ENCODE results near the gene IQGAP2. TPM values are rescaled to one million over a fixed set of nuclear protein-coding genes. Genes with fewer than 3 reads are reported as not detected.

The IQGAP2 gene
- total RNA-seq, 6 experiments from 2014 or later, result 96.4 to 152 (median 123) TPM

DNA sequence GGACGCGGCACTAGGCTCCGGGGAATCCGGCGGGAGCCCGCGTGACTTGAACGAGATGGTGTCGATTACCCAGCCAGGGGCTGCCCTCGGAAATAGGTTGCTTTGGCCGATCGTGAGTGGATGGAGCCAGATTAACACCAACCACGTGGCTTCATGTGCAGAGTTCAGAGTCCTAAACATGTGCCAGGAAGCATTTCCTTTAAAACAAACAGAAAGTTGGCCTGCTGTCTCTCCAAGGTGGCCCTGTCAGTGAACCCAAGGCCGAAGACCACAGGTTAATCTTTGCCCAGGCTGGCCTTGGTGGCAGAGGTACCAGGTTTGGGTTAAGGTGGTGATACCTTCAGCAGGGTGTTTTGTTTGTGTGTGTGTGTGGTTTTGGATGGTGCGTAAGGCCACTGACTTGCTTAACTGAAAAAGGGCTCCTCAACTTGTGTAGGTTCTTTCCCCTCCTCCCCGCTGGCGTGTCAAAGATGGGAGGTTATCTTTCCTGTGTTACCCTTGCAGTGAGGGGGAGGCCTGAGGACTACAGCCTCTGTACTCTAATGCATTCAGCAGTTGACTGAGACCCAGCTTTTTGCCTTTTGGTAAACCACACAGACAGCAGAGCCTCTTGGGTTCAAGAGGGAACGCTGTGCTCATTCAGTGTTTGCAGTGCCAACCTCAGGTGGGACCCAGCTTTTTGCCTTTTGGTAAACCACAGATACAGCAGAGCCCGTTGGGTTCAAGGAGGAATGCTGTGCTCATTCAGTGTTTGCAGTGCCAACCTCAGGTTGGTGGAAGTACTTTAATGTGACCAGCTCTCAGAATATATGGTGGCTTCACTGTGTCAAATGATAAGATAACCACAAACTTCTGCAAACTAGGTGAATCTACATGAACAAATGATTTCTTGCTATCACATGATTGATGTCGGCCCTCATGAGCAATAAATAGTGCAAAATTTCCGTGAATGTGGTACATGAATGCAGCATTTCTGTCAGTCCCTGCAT is 1.4 kb downstream of the IQGAP2 start:
- intact Hi-C loops (cut with DNase I), result loop anchor here (10.0 kb wide), 1 partner anchor 140 kb away; no protein-coding TSS in a partner anchor
- ATAC-seq (peak; percentile 67 to 82 (median 76)), DNase-seq (peak in 2 of 3 donors; percentile 87 to 97)
- peak overlapping the region; percentile 83 to 91 (median 89) for H3K4me3 ChIP-seq
- WGBS (ENCODE audit: insufficient coverage, low coverage, low lambda C conversion rate, missing lambda C conversion rate), result 2% methylated on average over 14 of the region's 21 CpGs
- no peaks in the 10 kb centered on the region for H3K36me3 ChIP-seq
- TF ChIP-seq POLR2A (IDR thresholded peaks at IDR 0.05), result no peak
- TF ChIP-seq, protein P1, sequence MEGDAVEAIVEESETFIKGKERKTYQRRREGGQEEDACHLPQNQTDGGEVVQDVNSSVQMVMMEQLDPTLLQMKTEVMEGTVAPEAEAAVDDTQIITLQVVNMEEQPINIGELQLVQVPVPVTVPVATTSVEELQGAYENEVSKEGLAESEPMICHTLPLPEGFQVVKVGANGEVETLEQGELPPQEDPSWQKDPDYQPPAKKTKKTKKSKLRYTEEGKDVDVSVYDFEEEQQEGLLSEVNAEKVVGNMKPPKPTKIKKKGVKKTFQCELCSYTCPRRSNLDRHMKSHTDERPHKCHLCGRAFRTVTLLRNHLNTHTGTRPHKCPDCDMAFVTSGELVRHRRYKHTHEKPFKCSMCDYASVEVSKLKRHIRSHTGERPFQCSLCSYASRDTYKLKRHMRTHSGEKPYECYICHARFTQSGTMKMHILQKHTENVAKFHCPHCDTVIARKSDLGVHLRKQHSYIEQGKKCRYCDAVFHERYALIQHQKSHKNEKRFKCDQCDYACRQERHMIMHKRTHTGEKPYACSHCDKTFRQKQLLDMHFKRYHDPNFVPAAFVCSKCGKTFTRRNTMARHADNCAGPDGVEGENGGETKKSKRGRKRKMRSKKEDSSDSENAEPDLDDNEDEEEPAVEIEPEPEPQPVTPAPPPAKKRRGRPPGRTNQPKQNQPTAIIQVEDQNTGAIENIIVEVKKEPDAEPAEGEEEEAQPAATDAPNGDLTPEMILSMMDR (IDR thresholded peaks at IDR 0.05), result no peak
- H3K4me1 ChIP-seq, result peaks cover 0 to 49% (median 11%) of the 10 kb centered on the region in 4 donors
- no peaks in the 10 kb centered on the region for H3K27me3 ChIP-seq
- H3K9me3 ChIP-seq, result no peaks in the 10 kb centered on the region
- H3K27ac ChIP-seq, result peak overlapping the region; percentile 86 to 97 (median 96)

- intact Hi-C loops (cut with DNase I), result loop anchor here (10.0 kb wide), 1 partner anchor 139 kb away; no protein-coding TSS in a partner anchor
- Histone ChIP-seq H3K36me3 (no peaks in the 10 kb centered on the region), H3K4me1 (peaks cover 0 to 59% (median 16%) of the 10 kb centered on the region in 4 donors), H3K27me3 (no peaks in the 10 kb centered on the region), H3K4me3 (peak overlapping the region in 1 of 3 donors; percentile 91), H3K27ac (peak overlapping the region in 2 of 3 donors; percentile 86 to 97), H3K9me3 (no peaks in the 10 kb centered on the region)
- ATAC-seq, result no peak
- TF ChIP-seq, protein P1 (IDR thresholded peaks at IDR 0.05), result no peak
- no peak for TF ChIP-seq POLR2A (IDR thresholded peaks at IDR 0.05)
- WGBS (ENCODE audit: insufficient coverage, low coverage, low lambda C conversion rate, missing lambda C conversion rate), result 12% methylated on average over 1 of the region's 1 CpG
- DNase-seq, result no peak
These were observed 2.9 kb downstream of the IQGAP2 start for GRCh38 chr5:76406014-76406413.

DNA sequence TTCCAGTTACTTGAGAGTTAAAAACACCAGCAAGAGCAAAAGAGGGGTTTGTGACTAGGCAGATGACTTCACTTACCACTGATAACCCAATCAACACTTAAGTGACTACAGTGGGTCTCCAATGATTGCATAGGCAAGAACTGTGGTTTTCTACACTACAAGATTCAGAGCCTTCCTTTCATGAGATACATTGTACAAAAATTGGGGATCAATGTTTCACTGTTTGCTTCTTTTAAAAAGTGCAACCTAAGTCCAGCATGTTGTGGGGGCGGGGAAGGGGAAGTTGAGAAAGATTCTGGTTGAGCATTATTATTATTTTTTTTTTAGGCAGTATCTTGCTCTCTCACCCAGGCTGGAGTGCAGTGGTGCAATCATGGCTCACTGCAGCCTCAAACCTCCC is 3.6 kb downstream of the IQGAP2 start:
- Histone ChIP-seq H3K4me3 (no peak overlapping the region), H3K4me1 (peaks cover 0 to 65% (median 19%) of the 10 kb centered on the region in 4 donors), H3K36me3 (no peaks in the 10 kb centered on the region), H3K9me3 (no peaks in the 10 kb centered on the region), H3K27ac (peak overlapping the region in 1 of 3 donors; percentile 86), H3K27me3 (no peaks in the 10 kb centered on the region)
- intact Hi-C loops (cut with DNase I), result loop anchor here (10.0 kb wide), 1 partner anchor 138 kb away; no protein-coding TSS in a partner anchor
- no peak for TF ChIP-seq POLR2A (IDR thresholded peaks at IDR 0.05)
- TF ChIP-seq, protein P1 (IDR thresholded peaks at IDR 0.05), result no peak
- 64% methylated on average over 1 of the region's 1 CpG for WGBS (ENCODE audit: insufficient coverage, low coverage, low lambda C conversion rate, missing lambda C conversion rate)
- ATAC-seq, result no peak
- DNase-seq, result no peak

- intact Hi-C loops (cut with DNase I), result loop anchor here (10.0 kb wide), 1 partner anchor 137 kb away; no protein-coding TSS in a partner anchor
- no peak for TF ChIP-seq POLR2A (IDR thresholded peaks at IDR 0.05)
- TF ChIP-seq, protein P1 (IDR thresholded peaks at IDR 0.05), result no peak
- Histone ChIP-seq H3K36me3 (no peaks in the 10 kb centered on the region), H3K27ac (no peak overlapping the region), H3K9me3 (no peaks in the 10 kb centered on the region), H3K4me1 (peaks cover 0 to 66% (median 19%) of the 10 kb centered on the region in 4 donors), H3K27me3 (no peaks in the 10 kb centered on the region), H3K4me3 (no peak overlapping the region)
- ATAC-seq (no peak), DNase-seq (no peak)
- 81% methylated on average over 5 of the region's 7 CpGs for WGBS (ENCODE audit: insufficient coverage, low coverage, low lambda C conversion rate, missing lambda C conversion rate)
These were observed 5.1 kb downstream of the IQGAP2 start for GRCh38 chr5:76408104-76408654.

All from right lobe of liver (tissue), 6 donors.